ENCODE measurements around the gene KCNJ10.

Gene KCNJ10

DNA sequence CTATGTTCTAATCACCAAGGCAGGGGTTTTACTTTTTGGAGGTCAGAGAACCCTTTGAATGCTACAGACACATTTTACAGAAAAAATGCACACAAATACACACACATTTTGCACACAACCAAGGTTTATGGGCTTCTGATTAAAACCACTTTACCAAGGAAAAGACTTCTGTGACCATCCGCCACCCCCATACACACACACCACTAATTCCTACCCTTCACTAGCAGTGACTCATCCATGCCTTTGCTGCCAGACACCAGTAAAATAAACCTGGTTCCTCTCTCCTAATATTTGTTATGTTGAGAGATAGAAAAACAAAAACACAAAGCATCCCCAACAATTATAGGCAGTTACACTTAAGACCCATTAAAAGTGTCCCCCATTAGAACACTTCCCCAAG lies 51.1 kb downstream of the KCNJ10 start:
- H3K4me3 ChIP-seq (ENCODE audit: low read depth, low read length), result no peak overlapping the region
- DNase-seq (ENCODE audit: low read depth, low spot score), result peak; percentile 45
- in situ Hi-C loops (cut with HindIII; ENCODE audit: low sequenced_read_pairs), result no loop called here
- TF ChIP-seq CTCF (IDR thresholded peaks at IDR 0.05; ENCODE audit: low read depth, low read length), result no peak

GRCh38 chr1:160018347-160018746 lies 51.6 kb downstream of the KCNJ10 start:
- in situ Hi-C loops (cut with HindIII; ENCODE audit: low sequenced_read_pairs), result no loop called here
- TF ChIP-seq CTCF (IDR thresholded peaks at IDR 0.05; ENCODE audit: low read depth, low read length), result no peak
- H3K4me3 ChIP-seq (ENCODE audit: low read depth, low read length), result no peak overlapping the region
- no peak for DNase-seq (ENCODE audit: low read depth, low spot score)

GRCh38 chr1:160017592-160017991 lies 52.4 kb downstream of the KCNJ10 start:
- no peak overlapping the region for H3K4me3 ChIP-seq (ENCODE audit: low read depth, low read length)
- no peak for DNase-seq (ENCODE audit: low read depth, low spot score)
- no peak for TF ChIP-seq CTCF (IDR thresholded peaks at IDR 0.05; ENCODE audit: low read depth, low read length)
- in situ Hi-C loops (cut with HindIII; ENCODE audit: low sequenced_read_pairs), result no loop called here

GRCh38 chr1:160011781-160012180 lies 58.2 kb downstream of the KCNJ10 start:
- no peak overlapping the region for H3K4me3 ChIP-seq (ENCODE audit: low read depth, low read length)
- in situ Hi-C loops (cut with HindIII; ENCODE audit: low sequenced_read_pairs), result no loop called here
- DNase-seq (ENCODE audit: low read depth, low spot score), result no peak
- TF ChIP-seq CTCF (IDR thresholded peaks at IDR 0.05; ENCODE audit: low read depth, low read length), result no peak

DNA sequence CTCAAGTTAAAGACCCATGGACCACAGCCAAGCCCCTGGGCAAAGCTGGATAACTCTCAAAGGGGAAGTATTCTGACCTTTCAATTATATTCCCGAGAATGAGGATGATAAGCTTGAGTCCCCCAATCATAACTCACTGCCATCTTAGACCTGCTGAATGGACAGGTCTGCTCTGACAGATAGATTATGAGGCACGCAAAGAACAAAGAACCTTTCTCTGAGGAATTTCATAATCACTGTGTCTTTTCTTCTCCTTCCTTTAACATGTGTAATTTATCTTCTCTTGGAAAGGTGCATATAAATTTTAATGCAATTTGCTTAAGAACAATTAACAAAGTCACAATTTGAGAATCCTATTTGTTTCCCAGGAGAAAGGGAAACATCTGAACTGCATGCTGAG lies 60.2 kb downstream of the KCNJ10 start:
- in situ Hi-C loops (cut with HindIII; ENCODE audit: low sequenced_read_pairs), result no loop called here
- H3K4me3 ChIP-seq (ENCODE audit: low read depth, low read length), result no peak overlapping the region
- no peak for DNase-seq (ENCODE audit: low read depth, low spot score)
- TF ChIP-seq CTCF (IDR thresholded peaks at IDR 0.05; ENCODE audit: low read depth, low read length), result no peak

- no peak for TF ChIP-seq CTCF (IDR thresholded peaks at IDR 0.05; ENCODE audit: low read depth, low read length)
- H3K4me3 ChIP-seq (ENCODE audit: low read depth, low read length), result no peak overlapping the region
- DNase-seq (ENCODE audit: low read depth, low spot score), result no peak
- in situ Hi-C loops (cut with HindIII; ENCODE audit: low sequenced_read_pairs), result no loop called here
Observed at GRCh38 chr1:160009081-160009480, 60.9 kb downstream of the KCNJ10 start.

Data from astrocyte of the spinal cord (primary cell).